A549 (cell line): Measurements from ENCODE around the gene XRCC3. TPM values are rescaled to one million over a fixed set of nuclear protein-coding genes. Genes with fewer than 3 reads are reported as not detected.

ENCODE experiments used
- ATAC-seq, 2 experiments: fragments of 200-7000 bp in 1 of 2; fragments of >200 bp in 1 of 2; cut with Nextera tagmentation in 1 of 2; cut with Tn5 transposase in 1 of 2; 3 replicates each; pipeline versions ENCODE4 v1.8.0 to v1.9.1; 2018 to 2020; ENCODE audit warnings: mild to moderate bottlenecking in 1 of 2, moderate library complexity in 1 of 2
- CTCF ChIA-PET: fragments of 300-600 bp; sonication (Branson Sonifier 250); formaldehyde crosslinking; extraction: SDS; loops from one replicate; lab custom pipeline; 2021; ENCODE audit warnings: antibody characterized with exemption, inconsistent platforms; lab: Yijun Ruan, JAX
- POLR2A ChIA-PET: fragments of 350-600 bp; formaldehyde crosslinking; extraction: SDS; loops from one replicate; lab custom pipeline; 2021; ENCODE audit warnings: antibody characterized with exemption, inconsistent platforms; lab: Yijun Ruan, JAX
- DNase-seq, 2 experiments: peaks; one replicate each; pipeline versions ENCODE4 v3.0.0 to v3.0.0-alpha.2; 2011 to 2016; ENCODE audit warnings: low read depth in 1 of 2, low spot score in 1 of 2
- FAIRE-seq: peaks from 2 replicates; lab custom pipeline; 2011; peaks lifted over from hg19 to GRCh38; lab: Jason Lieb, UNC
- H3K27ac ChIP-seq, 2 experiments: fragments of >200 bp; sonication (Bioruptor Twin); formaldehyde crosslinking; 3 replicates each; pipeline ENCODE4 v1.5.1; 2016 to 2017
- H3K4me1 ChIP-seq: fragments of >200 bp; sonication (Bioruptor Twin); formaldehyde crosslinking; 3 replicates; pipeline ENCODE4 v1.6.1; 2016
- H3K4me2 ChIP-seq: fragments of >200 bp; sonication (Bioruptor Twin); formaldehyde crosslinking; 3 replicates; pipeline ENCODE4 v1.6.1; 2016
- H3K4me3 ChIP-seq: fragments of >200 bp; sonication (Bioruptor Twin); formaldehyde crosslinking; 3 replicates; pipeline ENCODE4 v1.5.1; 2016
- H3K9me3 ChIP-seq: fragments of >200 bp; sonication (Bioruptor Twin); formaldehyde crosslinking; 3 replicates; pipeline ENCODE4 v1.6.1; 2016
- BHLHE40 ChIP-seq: IDR thresholded peaks from 2 replicates; pipeline ENCODE4 v1.6.1; 2012; ENCODE audit warnings: low read depth, low read length, inconsistent platforms
- CBX8 ChIP-seq: fragments of 200-600 bp; sonication (generic); IDR thresholded peaks from 2 replicates; pipeline ENCODE4 v1.6.1; 2016
- CEBPB ChIP-seq, 2 experiments: fragments of >200 bp in 1 of 2; sonication (Bioruptor Twin) in 1 of 2; formaldehyde crosslinking in 1 of 2; IDR thresholded peaks; 2 replicates each; pipeline ENCODE4 v1.6.1; 2012 to 2016
- CHD4 ChIP-seq: fragments of 200-600 bp; sonication (generic); IDR thresholded peaks from 2 replicates; pipeline ENCODE4 v1.6.1; 2016; ENCODE audit warnings: antibody characterized with exemption, mild to moderate bottlenecking, borderline replicate concordance
- CTCF ChIP-seq: fragments of >200 bp; sonication (Bioruptor Twin); formaldehyde crosslinking; IDR thresholded peaks from 3 replicates; pipeline ENCODE4 v1.5.1; 2016
- EHF ChIP-seq: fragments of 250-450 bp; sonication (Bioruptor Pico); IDR thresholded peaks from 2 replicates; pipeline ENCODE4 v1.5.0; 2020; ENCODE audit warnings: mild to moderate bottlenecking
- EHMT2 ChIP-seq: fragments of 200-600 bp; sonication (generic); IDR thresholded peaks from 2 replicates; pipeline ENCODE4 v1.6.1; 2016; ENCODE audit warnings: antibody characterized with exemption, low read depth, mild to moderate bottlenecking, moderate library complexity
- EP300 ChIP-seq, 2 experiments: fragments of >200 bp; sonication (Bioruptor Twin); formaldehyde crosslinking; IDR thresholded peaks; 2 replicates in 1 of 2; 3 replicates in 1 of 2; pipeline ENCODE4 v1.6.1; 2016 to 2017
- FOSB ChIP-seq: fragments of 250-450 bp; sonication (Bioruptor Pico); IDR thresholded peaks from 2 replicates; pipeline ENCODE4 v1.5.0; 2020; ENCODE audit warnings: mild to moderate bottlenecking, moderate library complexity
- FOSL2 ChIP-seq, 2 experiments: fragments of 450-650 bp in 1 of 2; fragments of >200 bp in 1 of 2; sonication (Bioruptor Twin) in 1 of 2; formaldehyde crosslinking; IDR thresholded peaks; 2 replicates each; pipeline versions ENCODE4 v1.5.0 to v1.6.1; 2016 to 2020; ENCODE audit warnings: mild to moderate bottlenecking in 1 of 2, moderate library complexity in 1 of 2
- HEYL ChIP-seq: fragments of 250-450 bp; sonication (Bioruptor Pico); IDR thresholded peaks from 2 replicates; pipeline ENCODE4 v1.8.0; 2021; ENCODE audit warnings: mild to moderate bottlenecking, moderate library complexity
- HOXB13 ChIP-seq: fragments of 250-450 bp; sonication (Bioruptor Pico); IDR thresholded peaks from 2 replicates; pipeline ENCODE4 v1.5.0; 2020; ENCODE audit warnings: low read depth, mild to moderate bottlenecking, moderate library complexity
- HOXB5 ChIP-seq: fragments of 250-450 bp; sonication (Bioruptor Pico); IDR thresholded peaks from 2 replicates; pipeline ENCODE4 v1.5.0; 2020; ENCODE audit warnings: mild to moderate bottlenecking, moderate library complexity
- JUN ChIP-seq, 2 experiments: fragments of >200 bp; sonication (Bioruptor Twin); formaldehyde crosslinking; IDR thresholded peaks; 2 replicates in 1 of 2; 3 replicates in 1 of 2; pipeline ENCODE4 v1.6.1; 2016 to 2017
- JUNB ChIP-seq: fragments of >200 bp; sonication (Bioruptor Twin); formaldehyde crosslinking; IDR thresholded peaks from 2 replicates; pipeline ENCODE4 v1.6.1; 2016
- KDM5A ChIP-seq: fragments of 200-600 bp; sonication (generic); IDR thresholded peaks from 2 replicates; pipeline ENCODE4 v1.6.1; 2016; ENCODE audit warnings: antibody characterized with exemption, mild to moderate bottlenecking
- MAFK ChIP-seq: fragments of 450-650 bp; IDR thresholded peaks from 2 replicates; pipeline ENCODE4 v1.6.1; 2014; ENCODE audit not compliant: partially characterized antibody
- MYC ChIP-seq: IDR thresholded peaks from 2 replicates; pipeline ENCODE4 v1.6.1; 2012; ENCODE audit warnings: mild to moderate bottlenecking, inconsistent platforms, low read length, improper control_type of control experiment, borderline replicate concordance
- NFE2L2 ChIP-seq: fragments of 150-350 bp; conservative IDR thresholded peaks from 2 replicates; pipeline ENCODE4 v1.6.1; 2014; ENCODE audit warnings: low read length
- NR3C1 ChIP-seq: fragments of >200 bp; sonication (Bioruptor Twin); formaldehyde crosslinking; IDR thresholded peaks from 3 replicates; pipeline ENCODE4 v1.6.1; 2017
- PHF8 ChIP-seq: fragments of 200-600 bp; sonication (generic); IDR thresholded peaks from 2 replicates; pipeline ENCODE4 v1.6.1; 2016; ENCODE audit warnings: low read depth, mild to moderate bottlenecking, antibody characterized with exemption, moderate library complexity, borderline replicate concordance
- RFX5 ChIP-seq: fragments of 450-650 bp; IDR thresholded peaks from 2 replicates; pipeline ENCODE4 v1.7.1; 2014; ENCODE audit warnings: antibody characterized with exemption, mild to moderate bottlenecking, moderate library complexity
- SREBF2 ChIP-seq: fragments of 450-650 bp; IDR thresholded peaks from 2 replicates; pipeline ENCODE4 v1.6.1; 2014; ENCODE audit warnings: mild to moderate bottlenecking, moderate library complexity
- ZFP36 ChIP-seq: fragments of 450-650 bp; IDR thresholded peaks from 2 replicates; pipeline ENCODE4 v1.6.1; 2014; ENCODE audit warnings: borderline replicate concordance; ENCODE audit not compliant: partially characterized antibody
- WGBS: methylation state at CpG from one replicate; pipeline ENCODE4 v1.1.6; 2017; ENCODE audit errors: missing lambda C conversion rate; 5-methylcytosine and 5-hydroxymethylcytosine counted together
- polyA plus RNA-seq, 4 experiments: library from polyadenylated mRNA; depleted of rRNA in 3 of 4; stranded (reverse); fragments of >200 nt; fragmentation: RNase III in 1 of 4; extraction: RNeasy Plus Mini Kit Qiagen cat#74134 plus additional on column Dnase treatment in 1 of 4; gene quantifications; 2 replicates in 3 of 4; 3 replicates in 1 of 4; pipeline ENCODE4 v1.2.3, GENCODE V29; 2011 to 2017
- TF ChIP-seq, protein P1 (sequence below): fragments of 450-650 bp; IDR thresholded peaks from 2 replicates; pipeline ENCODE4 v1.6.1; 2014; ENCODE audit warnings: antibody characterized with exemption
- TF ChIP-seq, protein P2 (sequence below): IDR thresholded peaks from 2 replicates; pipeline ENCODE4 v1.6.1; 2012

XRCC3 gene
- polyA plus RNA-seq, 2 of the 4 experiments (the other 2 are of a cell fraction) = 23.0 to 28.1 TPM

DNA sequence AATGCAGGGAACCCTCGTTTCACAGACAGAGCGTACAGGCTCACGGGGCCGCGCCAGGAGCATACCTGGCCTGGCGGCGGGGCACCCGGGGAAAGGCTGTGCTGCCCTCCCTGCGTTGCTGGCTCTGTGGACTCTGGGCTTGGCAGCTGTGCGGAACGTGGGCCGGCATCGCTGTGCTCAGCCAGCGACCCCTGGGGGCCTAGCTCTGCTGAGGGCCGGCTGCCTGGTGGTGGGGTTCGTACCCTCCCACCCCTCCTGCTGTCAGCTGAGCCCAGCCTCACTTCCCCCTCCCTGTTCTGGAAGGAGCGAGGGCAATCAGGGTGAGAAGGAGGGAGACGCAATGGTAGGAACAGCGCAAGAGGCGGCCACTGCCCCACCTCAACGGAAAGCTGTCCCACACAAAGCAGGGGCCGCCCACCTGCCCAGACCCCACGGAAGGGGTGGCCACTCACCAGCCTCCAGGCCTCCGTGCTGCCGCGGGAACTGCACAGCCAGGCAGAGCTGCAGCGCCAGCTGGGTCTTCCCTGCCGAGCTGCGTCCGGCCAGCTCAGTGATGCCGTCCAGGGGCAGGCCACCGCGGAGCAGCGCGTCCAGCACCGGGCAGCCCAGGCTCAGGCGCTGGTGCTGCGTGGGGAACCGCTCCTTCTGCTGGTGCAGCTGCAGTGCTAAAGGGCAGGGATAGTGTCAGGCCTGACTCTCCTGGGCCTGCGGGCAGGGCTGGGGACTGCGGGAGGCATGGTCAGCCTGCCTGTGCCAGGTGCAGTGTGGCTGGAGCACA, 8.5 kb downstream of the XRCC3 start:
- H3K4me3 ChIP-seq = no peak overlapping the region
- DNase-seq (no peak), ATAC-seq (no peak), FAIRE-seq (no peak)
- peaks cover 4% of the 10 kb centered on the region; the same call in 1 of the 3 replicates for H3K4me1 ChIP-seq
- TF ChIP-seq RFX5 = no peak
- H3K4me2 ChIP-seq = no peak overlapping the region
- CTCF ChIA-PET = interaction anchor here (0.7 to 2.2 kb wide), 4 partner anchors 12 to 29 kb away, joined by 3 to 5 read pairs (median 4); no protein-coding TSS in a partner anchor
- POLR2A ChIA-PET = interaction anchor here (2.1 kb wide), 1 partner anchor 9 kb away, joined by 7 read pairs; the partner anchor contains the start of genes XRCC3 and ZFYVE21
- WGBS = 96% methylated on average over 33 of the region's 41 CpGs
- H3K27ac ChIP-seq = no peak overlapping the region
- H3K9me3 ChIP-seq = no peaks in the 10 kb centered on the region

- H3K4me2 ChIP-seq = no peak overlapping the region
- no peak for ATAC-seq
- TF ChIP-seq MAFK = no peak
- TF ChIP-seq KDM5A = no peak
- no peak for TF ChIP-seq MYC
- TF ChIP-seq FOSB (CRISPR knock-in tag) = no peak
- TF ChIP-seq ZFP36 = no peak
- no peak for TF ChIP-seq SREBF2
- TF ChIP-seq NFE2L2 = no peak
- TF ChIP-seq HOXB5 (CRISPR knock-in tag) = no peak
- TF ChIP-seq CHD4 = no peak
- TF ChIP-seq EP300 (IDR thresholded peaks at IDR 0.05) = no peak
- no peak for TF ChIP-seq CTCF
- TF ChIP-seq NR3C1 = no peak
- TF ChIP-seq BHLHE40 = no peak
- TF ChIP-seq HEYL (CRISPR knock-in tag) = no peak
- no peak for TF ChIP-seq JUN (IDR thresholded peaks at IDR 0.05)
- no peak for TF ChIP-seq EHMT2
- TF ChIP-seq JUNB = no peak
- TF ChIP-seq HOXB13 = no peak
- no peak for TF ChIP-seq PHF8
- no peak for DNase-seq
- ChIA-PET POLR2A (interaction anchor here (2.1 kb wide), 1 partner anchor 10 kb away, joined by 7 read pairs; the partner anchor contains the start of genes XRCC3 and ZFYVE21), CTCF (interaction anchor here (0.5 to 2.2 kb wide), 7 partner anchors 8 to 135 kb away, joined by 3 to 5 read pairs (median 3); no protein-coding TSS in a partner anchor)
- H3K27ac ChIP-seq = no peak overlapping the region
- no peaks in the 10 kb centered on the region for H3K9me3 ChIP-seq
- FAIRE-seq = no peak
- 89% methylated on average over 23 of the region's 28 CpGs for WGBS
- no peak overlapping the region for H3K4me3 ChIP-seq
- peaks cover 1% of the 10 kb centered on the region; the same call in 1 of the 3 replicates for H3K4me1 ChIP-seq
Measured at GRCh38 chr14:103705504-103706284, 9.6 kb downstream of the XRCC3 start.

DNA sequence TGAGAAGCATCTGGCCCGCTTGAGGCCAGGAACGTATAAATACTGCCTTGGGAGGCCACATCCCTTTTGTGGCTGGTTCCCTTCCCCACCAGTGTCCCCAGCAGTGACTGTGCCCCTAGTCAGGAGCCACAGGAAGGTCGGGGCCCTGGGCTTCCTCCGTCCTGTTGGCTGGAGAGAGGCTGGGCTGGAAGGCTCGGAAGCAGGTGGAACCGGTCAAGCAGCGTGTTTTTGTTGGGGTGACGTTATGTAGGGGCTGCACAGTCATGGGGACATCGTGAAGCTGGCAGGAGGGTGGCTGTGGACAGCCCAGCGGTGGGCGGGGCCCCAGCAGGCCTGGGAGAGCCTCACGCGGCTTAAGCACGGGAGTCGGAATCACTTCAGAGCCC, 10.1 kb downstream of the XRCC3 start:
- CTCF ChIA-PET = interaction anchor here (1.1 to 2.2 kb wide), 3 partner anchors 9 to 135 kb away, joined by 3 to 5 read pairs (median 5); no protein-coding TSS in a partner anchor
- no peak for ATAC-seq
- no peak overlapping the region for H3K27ac ChIP-seq
- H3K4me2 ChIP-seq = no peak overlapping the region
- H3K4me1 ChIP-seq = no peaks in the 10 kb centered on the region
- WGBS = 94% methylated on average over 15 of the region's 15 CpGs
- POLR2A ChIA-PET = no interaction called here
- no peaks in the 10 kb centered on the region for H3K9me3 ChIP-seq
- no peak for FAIRE-seq
- no peak for TF ChIP-seq HOXB5 (CRISPR knock-in tag)
- no peak for TF ChIP-seq CEBPB (IDR thresholded peaks at IDR 0.05)
- TF ChIP-seq EHF = no peak
- TF ChIP-seq FOSL2 (IDR thresholded peaks at IDR 0.05) = no peak
- no peak for TF ChIP-seq FOSL2 (CRISPR knock-in tag; IDR thresholded peaks at IDR 0.05)
- no peak for TF ChIP-seq CBX8
- TF ChIP-seq, protein P1, sequence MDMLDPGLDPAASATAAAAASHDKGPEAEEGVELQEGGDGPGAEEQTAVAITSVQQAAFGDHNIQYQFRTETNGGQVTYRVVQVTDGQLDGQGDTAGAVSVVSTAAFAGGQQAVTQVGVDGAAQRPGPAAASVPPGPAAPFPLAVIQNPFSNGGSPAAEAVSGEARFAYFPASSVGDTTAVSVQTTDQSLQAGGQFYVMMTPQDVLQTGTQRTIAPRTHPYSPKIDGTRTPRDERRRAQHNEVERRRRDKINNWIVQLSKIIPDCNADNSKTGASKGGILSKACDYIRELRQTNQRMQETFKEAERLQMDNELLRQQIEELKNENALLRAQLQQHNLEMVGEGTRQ = no peak
- TF ChIP-seq, protein P2, sequence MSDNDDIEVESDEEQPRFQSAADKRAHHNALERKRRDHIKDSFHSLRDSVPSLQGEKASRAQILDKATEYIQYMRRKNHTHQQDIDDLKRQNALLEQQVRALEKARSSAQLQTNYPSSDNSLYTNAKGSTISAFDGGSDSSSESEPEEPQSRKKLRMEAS = no peak
- H3K4me3 ChIP-seq = no peak overlapping the region
- DNase-seq = no peak
